ENCODE results near the gene MRTFA.
A peak's percentile ranks its signal among the peaks of the same experiment; 100 is the strongest.

Gene MRTFA

DNA sequence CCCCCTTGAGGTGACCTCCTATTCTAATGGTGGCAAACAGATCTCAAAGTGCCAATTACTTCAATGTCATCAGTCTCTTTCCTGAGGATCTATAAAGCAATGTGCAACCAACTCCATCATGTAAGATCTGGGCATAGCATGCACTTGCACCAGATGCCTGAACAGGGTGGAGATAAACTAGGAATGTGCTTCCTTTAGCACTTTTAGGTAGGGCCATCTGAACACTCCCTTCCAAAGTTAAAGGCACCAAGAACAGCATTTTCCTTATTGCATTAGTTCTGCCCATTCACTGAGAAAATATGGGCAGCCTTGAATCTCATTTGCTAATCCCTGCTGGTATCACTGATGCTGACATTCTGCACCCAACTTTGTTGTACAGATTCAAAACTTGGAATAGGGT lies 154.1 kb downstream of the MRTFA start:
- TF ChIP-seq ZFX (IDR thresholded peaks at IDR 0.05) = no peak
- TF ChIP-seq, protein P1, sequence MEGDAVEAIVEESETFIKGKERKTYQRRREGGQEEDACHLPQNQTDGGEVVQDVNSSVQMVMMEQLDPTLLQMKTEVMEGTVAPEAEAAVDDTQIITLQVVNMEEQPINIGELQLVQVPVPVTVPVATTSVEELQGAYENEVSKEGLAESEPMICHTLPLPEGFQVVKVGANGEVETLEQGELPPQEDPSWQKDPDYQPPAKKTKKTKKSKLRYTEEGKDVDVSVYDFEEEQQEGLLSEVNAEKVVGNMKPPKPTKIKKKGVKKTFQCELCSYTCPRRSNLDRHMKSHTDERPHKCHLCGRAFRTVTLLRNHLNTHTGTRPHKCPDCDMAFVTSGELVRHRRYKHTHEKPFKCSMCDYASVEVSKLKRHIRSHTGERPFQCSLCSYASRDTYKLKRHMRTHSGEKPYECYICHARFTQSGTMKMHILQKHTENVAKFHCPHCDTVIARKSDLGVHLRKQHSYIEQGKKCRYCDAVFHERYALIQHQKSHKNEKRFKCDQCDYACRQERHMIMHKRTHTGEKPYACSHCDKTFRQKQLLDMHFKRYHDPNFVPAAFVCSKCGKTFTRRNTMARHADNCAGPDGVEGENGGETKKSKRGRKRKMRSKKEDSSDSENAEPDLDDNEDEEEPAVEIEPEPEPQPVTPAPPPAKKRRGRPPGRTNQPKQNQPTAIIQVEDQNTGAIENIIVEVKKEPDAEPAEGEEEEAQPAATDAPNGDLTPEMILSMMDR (conservative IDR thresholded peaks at IDR 0.05) = no peak
- H3K27ac ChIP-seq = no peak overlapping the region

DNA sequence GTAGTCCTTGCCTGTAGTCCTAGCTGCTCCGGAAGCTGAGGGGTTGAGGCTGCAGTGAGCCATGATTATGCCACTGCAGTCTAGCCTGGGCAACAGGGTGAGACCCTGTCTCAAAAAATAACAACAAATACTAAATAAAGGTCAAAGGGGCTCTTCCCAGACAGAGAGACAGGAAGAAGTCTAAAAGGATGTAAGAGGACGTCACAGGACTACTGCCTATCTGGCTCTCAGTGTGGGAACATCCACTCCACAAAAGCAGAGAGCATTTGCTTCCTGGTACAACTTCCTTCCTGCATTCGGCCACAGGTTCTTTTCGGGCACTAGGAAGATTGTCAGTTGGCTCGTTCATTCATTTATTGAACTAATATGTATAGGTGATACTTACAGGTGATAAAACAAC lies 155.5 kb downstream of the MRTFA start:
- TF ChIP-seq ZFX (IDR thresholded peaks at IDR 0.05) = no peak
- TF ChIP-seq, protein P1 (conservative IDR thresholded peaks at IDR 0.05) = no peak
- no peak overlapping the region for H3K27ac ChIP-seq

DNA sequence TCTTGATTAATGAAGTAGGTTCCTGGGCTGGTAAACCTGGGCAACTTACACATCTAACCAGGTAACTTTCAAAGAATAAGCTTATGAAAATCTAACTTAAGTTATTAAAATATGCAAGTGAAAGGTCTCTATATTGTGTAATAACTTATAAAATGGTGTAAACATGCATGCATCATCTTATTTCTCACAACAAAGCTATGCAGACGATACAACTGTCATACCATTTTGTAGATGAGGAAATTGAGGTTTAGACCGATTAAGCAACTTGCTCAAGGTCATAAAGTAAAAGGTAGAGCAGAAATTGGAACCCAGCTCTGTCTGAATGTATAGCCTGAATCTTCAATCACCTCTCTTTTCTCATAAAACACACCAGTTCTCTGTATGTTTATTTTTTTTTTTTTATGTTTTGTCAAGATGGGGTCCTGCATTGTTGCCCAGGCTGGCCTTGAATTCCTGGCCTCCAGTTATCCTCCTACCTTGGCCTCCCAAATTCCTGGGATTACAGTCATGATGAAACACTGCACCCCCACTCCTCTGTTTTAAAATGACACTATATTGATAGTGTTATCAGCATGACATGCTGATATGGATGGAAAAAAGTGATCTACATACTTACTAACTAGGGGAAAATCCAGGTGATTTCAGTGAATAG lies 156.5 kb downstream of the MRTFA start:
- H3K27ac ChIP-seq = no peak overlapping the region

DNA sequence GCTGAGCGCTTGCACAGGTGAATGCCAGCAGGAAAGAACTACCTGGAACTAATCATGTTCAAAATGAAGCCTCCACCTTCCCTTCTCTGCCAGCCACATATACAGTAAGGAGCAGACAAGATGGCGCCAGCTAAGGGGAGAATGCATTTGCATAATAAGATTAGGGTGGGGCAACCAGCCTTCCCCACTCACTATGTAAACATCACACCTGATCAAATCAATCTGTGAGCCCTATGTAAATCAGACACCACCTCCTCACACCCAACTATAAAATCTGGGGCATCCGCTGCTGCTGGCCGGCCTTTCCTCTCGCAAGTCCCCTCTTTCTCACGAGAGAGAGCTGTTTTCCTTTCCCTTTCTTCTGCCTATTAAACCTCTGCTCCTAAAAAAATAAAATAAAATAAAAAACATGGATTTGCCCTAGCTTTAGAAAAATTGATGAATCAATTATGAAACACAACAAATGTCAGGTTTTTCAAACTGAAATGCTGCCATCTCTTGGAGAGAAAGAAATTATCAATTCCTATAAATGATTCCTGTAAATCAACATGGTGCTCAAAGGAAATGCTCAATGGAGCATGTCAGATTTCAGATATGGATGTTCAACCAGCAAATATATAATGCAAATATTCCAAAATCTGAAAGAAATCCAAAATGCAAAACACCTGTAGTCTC lies 157.3 kb downstream of the MRTFA start:
- H3K27ac ChIP-seq = no peak overlapping the region
- no peak for TF ChIP-seq ZFX (IDR thresholded peaks at IDR 0.05)
- TF ChIP-seq, protein P1 (conservative IDR thresholded peaks at IDR 0.05) = peak; percentile 26

More for the DNA sequence above, 156.5 kb downstream of the MRTFA start:
- TF ChIP-seq, protein P1 (conservative IDR thresholded peaks at IDR 0.05) = no peak
- TF ChIP-seq ZFX (IDR thresholded peaks at IDR 0.05) = no peak

DNA sequence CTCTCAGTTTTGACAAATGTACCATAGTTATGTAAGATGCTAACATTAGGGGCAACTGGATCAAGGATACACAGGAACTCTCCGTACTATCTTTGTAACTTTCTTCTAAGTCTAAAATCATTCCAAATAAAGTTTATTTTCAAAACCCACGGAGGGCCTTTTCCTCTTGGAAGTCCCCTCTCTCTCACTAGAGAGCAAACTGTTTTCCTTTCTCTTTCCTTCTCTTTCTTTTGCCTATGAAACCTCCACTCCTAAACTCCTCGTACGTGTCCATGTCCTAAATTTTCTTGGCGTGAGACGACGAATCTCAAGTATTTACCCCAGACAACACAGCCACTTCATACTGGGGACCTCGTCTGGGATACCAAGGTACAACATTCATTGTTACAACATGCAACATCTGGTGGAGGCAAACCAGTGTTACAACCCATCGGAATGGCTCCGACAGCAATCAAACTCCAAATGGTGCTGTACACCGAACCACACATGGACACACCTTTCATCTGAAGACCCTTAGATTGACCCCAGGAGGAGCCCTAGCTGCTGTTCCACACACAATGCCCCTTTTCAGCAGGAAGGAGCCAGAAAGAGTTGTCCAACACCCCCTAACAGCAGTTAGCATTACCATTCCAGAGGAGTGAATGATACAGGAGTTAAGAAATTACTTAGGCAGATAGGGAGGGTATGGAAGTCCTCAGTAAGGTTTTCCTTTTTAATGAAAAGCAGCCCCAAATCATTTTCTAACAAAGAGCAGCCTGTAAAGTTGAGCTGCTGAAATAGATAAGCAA lies 158.0 kb downstream of the MRTFA start:
- no peak overlapping the region for H3K27ac ChIP-seq
- TF ChIP-seq, protein P1 (conservative IDR thresholded peaks at IDR 0.05) = no peak
- TF ChIP-seq ZFX (IDR thresholded peaks at IDR 0.05) = no peak

DNA sequence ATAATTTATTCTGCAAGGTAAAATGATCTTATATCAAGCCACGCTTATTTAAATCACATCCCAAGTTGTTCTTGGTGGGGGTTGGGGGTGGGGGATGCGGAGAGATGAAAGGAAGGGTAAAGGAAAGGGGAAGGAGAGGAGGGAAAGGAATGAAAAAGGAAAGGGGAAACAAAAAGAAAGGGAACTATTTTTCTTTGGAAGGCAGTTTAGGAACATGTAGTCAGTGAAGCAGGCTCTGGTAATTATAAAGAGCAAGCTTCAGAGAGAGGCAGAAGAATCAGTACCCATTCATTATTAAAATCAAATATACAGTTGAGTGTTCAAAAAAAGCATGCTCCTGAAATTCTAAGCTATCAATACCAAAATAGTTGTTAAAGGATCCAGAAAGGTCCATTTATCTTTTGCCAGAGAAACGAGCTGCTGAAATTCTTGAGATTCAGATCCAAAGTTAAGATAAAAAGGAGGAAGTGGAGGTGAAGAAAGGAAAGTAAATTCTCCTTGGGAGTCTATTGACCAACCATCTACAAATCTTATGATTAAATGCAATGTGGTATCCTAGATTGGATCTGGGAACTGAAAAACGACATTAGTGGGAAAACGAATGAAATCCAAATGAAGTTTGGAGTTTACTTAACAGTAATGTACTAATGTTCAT lies 158.7 kb downstream of the MRTFA start:
- H3K27ac ChIP-seq = no peak overlapping the region

More for the DNA sequence above, 158.7 kb downstream of the MRTFA start:
- TF ChIP-seq ZFX (IDR thresholded peaks at IDR 0.05) = no peak
- TF ChIP-seq, protein P1 (conservative IDR thresholded peaks at IDR 0.05) = no peak
